HEK293 (cell line): ENCODE results near the gene SULT2A1.
A peak's percentile ranks its signal among the peaks of the same experiment; 100 is the strongest.

Source experiments
- CTCF ChIA-PET: fragments of 350-600 bp; formaldehyde crosslinking; extraction: SDS; loops from one replicate; lab custom pipeline; 2021; ENCODE audit warnings: antibody characterized with exemption; lab: Yijun Ruan, JAX
- POLR2A ChIA-PET: fragments of 300-600 bp; formaldehyde crosslinking; extraction: SDS; loops from one replicate; lab custom pipeline; 2020; ENCODE audit warnings: antibody characterized with exemption, inconsistent platforms; lab: Yijun Ruan, JAX
- H3K27ac ChIP-seq: fragments of 200-500 bp; sonication (Bioruptor generic); 2 replicates; pipeline ENCODE4 v1.5.1; 2014; ENCODE audit warnings: low read depth, low read length, control low read depth, inconsistent platforms; ENCODE audit errors: extremely low read depth
- H3K36me3 ChIP-seq, 2 experiments: fragments of 200-500 bp in 1 of 2; sonication (Bioruptor generic) in 1 of 2; 1 replicate in 1 of 2; 2 replicates in 1 of 2; pipeline ENCODE4 v1.5.1; 2014 to 2017; ENCODE audit warnings: inconsistent platforms in 2 of 2, low read length in 2 of 2; ENCODE audit not compliant: control insufficient read depth in 2 of 2, insufficient read depth in 1 of 2
- H3K4me1 ChIP-seq: fragments of 200-500 bp; sonication (Bioruptor generic); 2 replicates; pipeline ENCODE4 v1.5.1; 2014; ENCODE audit warnings: mild to moderate bottlenecking, low read length, inconsistent platforms; ENCODE audit not compliant: control insufficient read depth, insufficient read depth
- H3K4me3 ChIP-seq: 2 replicates; pipeline ENCODE4 v1.5.1; 2011; ENCODE audit warnings: low read depth, mild to moderate bottlenecking, control low read depth, low read length, moderate library complexity
- H3K9me3 ChIP-seq: fragments of 200-500 bp; sonication (Bioruptor generic); 2 replicates; pipeline ENCODE4 v1.5.1; 2014; ENCODE audit warnings: low read depth, low read length, inconsistent platforms; ENCODE audit not compliant: control insufficient read depth, insufficient read depth
- BCL11A ChIP-seq: fragments of 450-650 bp; formaldehyde crosslinking; IDR thresholded peaks from 2 replicates; pipeline ENCODE4 v1.5.1; 2016; ENCODE audit warnings: low read depth, missing biosample characterization, missing genetic modification characterization
- GLIS1 ChIP-seq: fragments of 450-650 bp; formaldehyde crosslinking; IDR thresholded peaks from 2 replicates; pipeline ENCODE4 v1.5.1; 2016; ENCODE audit warnings: missing biosample characterization, missing genetic modification characterization
- GLIS2 ChIP-seq: fragments of 450-650 bp; formaldehyde crosslinking; IDR thresholded peaks from 2 replicates; pipeline ENCODE4 v1.5.1; 2016; ENCODE audit warnings: missing biosample characterization, missing genetic modification characterization
- HOXD13 ChIP-seq: sonication (generic); formaldehyde crosslinking; IDR thresholded peaks from 2 replicates; pipeline ENCODE4 v1.8.0; 2022; ENCODE audit warnings: missing genetic modification reagents, borderline replicate concordance
- KLF1 ChIP-seq: fragments of 450-650 bp; formaldehyde crosslinking; IDR thresholded peaks from 2 replicates; pipeline ENCODE4 v1.5.1; 2016; ENCODE audit warnings: missing biosample characterization, missing genetic modification characterization
- SCRT1 ChIP-seq: fragments of 450-650 bp; formaldehyde crosslinking; IDR thresholded peaks from 2 replicates; pipeline ENCODE4 v1.5.1; 2016; ENCODE audit warnings: missing biosample characterization, missing genetic modification characterization, borderline replicate concordance
- SETDB1 ChIP-seq: IDR thresholded peaks from one replicate; pipeline ENCODE4 v1.6.1; 2017; ENCODE audit warnings: mild to moderate bottlenecking, low read length, moderate library complexity, mixed read lengths; ENCODE audit not compliant: insufficient read length
- SP2 ChIP-seq: fragments of 450-650 bp; formaldehyde crosslinking; IDR thresholded peaks from 2 replicates; pipeline ENCODE4 v1.5.1; 2016; ENCODE audit warnings: missing biosample characterization, missing genetic modification characterization
- ZBTB1 ChIP-seq: fragments of 450-650 bp; formaldehyde crosslinking; IDR thresholded peaks from 2 replicates; pipeline ENCODE4 v1.5.1; 2016; ENCODE audit warnings: missing biosample characterization, missing genetic modification characterization
- ZFP3 ChIP-seq: fragments of 450-650 bp; formaldehyde crosslinking; IDR thresholded peaks from 2 replicates; pipeline ENCODE4 v1.5.1; 2016; ENCODE audit warnings: low read depth, missing biosample characterization, missing genetic modification characterization
- ZNF155 ChIP-seq: fragments of 450-650 bp; formaldehyde crosslinking; IDR thresholded peaks from 2 replicates; pipeline ENCODE4 v1.5.1; 2016; ENCODE audit warnings: missing biosample characterization, missing genetic modification characterization
- ZNF157 ChIP-seq: fragments of 450-650 bp; formaldehyde crosslinking; IDR thresholded peaks from 2 replicates; pipeline ENCODE4 v1.5.1; 2016; ENCODE audit warnings: missing biosample characterization, missing genetic modification characterization
- ZNF211 ChIP-seq: fragments of 450-650 bp; formaldehyde crosslinking; IDR thresholded peaks from 2 replicates; pipeline ENCODE4 v1.5.1; 2016; ENCODE audit warnings: low read depth, missing biosample characterization, missing genetic modification characterization
- ZNF214 ChIP-seq: fragments of 450-650 bp; formaldehyde crosslinking; IDR thresholded peaks from 2 replicates; pipeline ENCODE4 v1.5.1; 2017; ENCODE audit warnings: missing biosample characterization, mild to moderate bottlenecking, missing genetic modification characterization, borderline replicate concordance
- ZNF23 ChIP-seq: fragments of 450-650 bp; formaldehyde crosslinking; IDR thresholded peaks from 2 replicates; pipeline ENCODE4 v1.5.1; 2016; ENCODE audit warnings: missing biosample characterization, missing genetic modification characterization, borderline replicate concordance
- ZNF274 ChIP-seq, 2 experiments: fragments of 200-500 bp in 1 of 2; fragments of 450-650 bp in 1 of 2; sonication (Bioruptor generic) in 1 of 2; formaldehyde crosslinking in 1 of 2; IDR thresholded peaks; 2 replicates each; pipeline versions ENCODE4 v1.5.1 to v1.6.1; 2014 to 2016; ENCODE audit warnings: borderline replicate concordance in 1 of 2, inconsistent platforms in 1 of 2, low read length in 1 of 2, missing biosample characterization in 1 of 2, missing genetic modification characterization in 1 of 2
- ZNF341 ChIP-seq: fragments of 450-650 bp; formaldehyde crosslinking; IDR thresholded peaks from 2 replicates; pipeline ENCODE4; 2016; ENCODE audit warnings: low read depth, missing biosample characterization, missing genetic modification characterization
- ZNF391 ChIP-seq: fragments of 450-650 bp; formaldehyde crosslinking; IDR thresholded peaks from 2 replicates; pipeline ENCODE4 v1.5.1; 2016; ENCODE audit warnings: low read depth, missing biosample characterization, missing genetic modification characterization, borderline replicate concordance
- ZNF423 ChIP-seq: fragments of 450-650 bp; formaldehyde crosslinking; IDR thresholded peaks from 2 replicates; pipeline ENCODE4 v1.5.1; 2016; ENCODE audit warnings: missing biosample characterization, missing genetic modification characterization
- ZNF544 ChIP-seq: fragments of 450-650 bp; formaldehyde crosslinking; IDR thresholded peaks from 2 replicates; pipeline ENCODE4 v1.5.0; 2017; ENCODE audit warnings: missing biosample characterization, missing genetic modification characterization
- ZNF561 ChIP-seq: fragments of 450-650 bp; IDR thresholded peaks from 2 replicates; pipeline ENCODE4 v1.5.1; 2018; ENCODE audit warnings: missing biosample characterization, missing genetic modification characterization, borderline replicate concordance
- ZNF701 ChIP-seq: fragments of 450-650 bp; formaldehyde crosslinking; IDR thresholded peaks from 2 replicates; pipeline ENCODE4 v1.5.1; 2016; ENCODE audit warnings: missing biosample characterization, missing genetic modification characterization
- ZNF707 ChIP-seq: fragments of 450-650 bp; formaldehyde crosslinking; IDR thresholded peaks from 2 replicates; pipeline ENCODE4 v1.5.1; 2016; ENCODE audit warnings: missing biosample characterization, missing genetic modification characterization
- ZNF777 ChIP-seq: fragments of 450-650 bp; formaldehyde crosslinking; IDR thresholded peaks from 2 replicates; pipeline ENCODE4 v1.5.1; 2017; ENCODE audit warnings: missing biosample characterization, missing genetic modification characterization, borderline replicate concordance
- ZNF785 ChIP-seq: fragments of 450-650 bp; formaldehyde crosslinking; IDR thresholded peaks from 2 replicates; pipeline ENCODE4 v1.5.1; 2016; ENCODE audit warnings: missing biosample characterization, missing genetic modification characterization
- ZSCAN16 ChIP-seq: fragments of 450-650 bp; formaldehyde crosslinking; IDR thresholded peaks from 2 replicates; pipeline ENCODE4 v1.5.1; 2016; ENCODE audit warnings: missing biosample characterization, missing genetic modification characterization
- ZSCAN23 ChIP-seq: fragments of 450-650 bp; formaldehyde crosslinking; IDR thresholded peaks from 2 replicates; pipeline ENCODE4 v1.5.1; 2016; ENCODE audit warnings: missing biosample characterization, missing genetic modification characterization
- TF ChIP-seq, protein P1 (sequence below): fragments of 450-650 bp; formaldehyde crosslinking; IDR thresholded peaks from 2 replicates; pipeline ENCODE4 v1.5.1; 2017; ENCODE audit warnings: missing biosample characterization, missing genetic modification characterization
- TF ChIP-seq, protein P2 (sequence below): fragments of 450-650 bp; formaldehyde crosslinking; IDR thresholded peaks from 2 replicates; pipeline ENCODE4 v1.5.1; 2017; ENCODE audit warnings: missing biosample characterization, missing genetic modification characterization
- TF ChIP-seq, protein P3 (sequence below): fragments of 450-650 bp; formaldehyde crosslinking; IDR thresholded peaks from 2 replicates; pipeline ENCODE4 v1.5.1; 2016; ENCODE audit warnings: missing biosample characterization, missing genetic modification characterization

The SULT2A1 gene

DNA sequence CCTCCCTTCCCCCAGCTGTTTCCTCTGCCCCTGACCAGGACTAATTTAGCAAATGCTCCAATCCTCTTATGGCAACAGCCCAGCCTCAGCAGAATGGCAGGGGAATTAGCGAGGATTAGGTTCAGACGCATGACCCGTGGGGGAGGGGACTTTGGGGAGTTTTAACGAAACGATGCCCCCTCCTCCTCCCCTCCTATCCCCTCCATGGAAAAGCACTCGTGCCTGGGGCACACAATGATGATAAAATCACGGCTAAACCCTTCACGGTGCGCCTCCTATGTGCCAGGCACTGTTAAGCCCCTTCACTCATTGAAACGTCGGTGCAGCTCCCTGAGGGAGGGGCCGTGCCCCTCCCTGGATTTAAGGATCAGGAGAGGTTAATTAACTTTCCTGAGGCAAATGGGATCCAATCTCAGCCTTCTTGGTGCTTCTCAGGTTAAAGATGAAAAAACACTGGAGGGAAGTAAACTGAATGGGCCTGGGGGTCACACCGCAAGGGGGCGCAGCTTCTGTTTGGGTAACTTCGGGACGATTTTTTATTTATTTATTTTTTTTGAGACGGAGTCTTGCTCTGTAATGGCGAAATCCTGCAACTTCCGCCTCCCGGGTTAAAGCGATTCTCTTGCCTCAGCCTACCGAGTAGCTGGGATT lies 37.2 kb downstream of the SULT2A1 start:
- CTCF ChIA-PET = interaction anchor here (0.5 to 2.9 kb wide), 18 partner anchors 8 to 600 kb away, joined by 3 to 26 read pairs (median 3); no protein-coding TSS in a partner anchor
- Histone ChIP-seq H3K9me3 (no peaks in the 10 kb centered on the region), H3K4me3 (no peak overlapping the region), H3K36me3 (no peaks in the 10 kb centered on the region), H3K27ac (0 out of 2 replicates have a peak overlapping the region, but pooled peaks have one; percentile 37), H3K4me1 (no peaks in the 10 kb centered on the region)
- POLR2A ChIA-PET = interaction anchor here (1.0 kb wide), 1 partner anchor 9 kb away, joined by 3 read pairs; no protein-coding TSS in a partner anchor
- no peak for TF ChIP-seq SCRT1 (tag by site-specific recombination)
- no peak for TF ChIP-seq HOXD13 (CRISPR knock-in tag)
- TF ChIP-seq BCL11A (tag by site-specific recombination) = no peak
- TF ChIP-seq ZNF274 (IDR thresholded peaks at IDR 0.05; ENCODE audit: low read length) = no peak
- no peak for TF ChIP-seq ZNF274 (tag by site-specific recombination; IDR thresholded peaks at IDR 0.05; ENCODE audit: borderline replicate concordance)
- no peak for TF ChIP-seq ZNF707 (tag by site-specific recombination)
- TF ChIP-seq SETDB1 = no peak
- no peak for TF ChIP-seq SP2
- no peak for TF ChIP-seq ZNF23 (tag by site-specific recombination)
- TF ChIP-seq ZNF544 (tag by site-specific recombination) = no peak
- TF ChIP-seq ZNF561 (tag by site-specific recombination) = no peak
- no peak for TF ChIP-seq ZNF211 (tag by site-specific recombination)
- TF ChIP-seq ZBTB1 = no peak
- TF ChIP-seq ZSCAN23 = no peak
- TF ChIP-seq, protein P1, sequence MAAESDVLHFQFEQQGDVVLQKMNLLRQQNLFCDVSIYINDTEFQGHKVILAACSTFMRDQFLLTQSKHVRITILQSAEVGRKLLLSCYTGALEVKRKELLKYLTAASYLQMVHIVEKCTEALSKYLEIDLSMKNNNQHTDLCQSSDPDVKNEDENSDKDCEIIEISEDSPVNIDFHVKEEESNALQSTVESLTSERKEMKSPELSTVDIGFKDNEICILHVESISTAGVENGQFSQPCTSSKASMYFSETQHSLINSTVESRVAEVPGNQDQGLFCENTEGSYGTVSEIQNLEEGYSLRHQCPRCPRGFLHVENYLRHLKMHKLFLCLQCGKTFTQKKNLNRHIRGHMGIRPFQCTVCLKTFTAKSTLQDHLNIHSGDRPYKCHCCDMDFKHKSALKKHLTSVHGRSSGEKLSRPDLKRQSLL = no peak
- no peak for TF ChIP-seq KLF1 (tag by site-specific recombination)
- TF ChIP-seq ZSCAN16 (tag by site-specific recombination) = no peak
- no peak for TF ChIP-seq ZNF423
- TF ChIP-seq ZNF701 (tag by site-specific recombination) = no peak
- no peak for TF ChIP-seq ZNF157 (tag by site-specific recombination)
- TF ChIP-seq ZNF391 (tag by site-specific recombination) = no peak
- no peak for TF ChIP-seq GLIS1 (tag by site-specific recombination)
- 0 out of 2 replicates have a peak, but pooled peaks have one; percentile 26 for TF ChIP-seq ZNF777 (tag by site-specific recombination)
- no peak for TF ChIP-seq ZNF155 (tag by site-specific recombination)
- no peak for TF ChIP-seq ZFP3
- TF ChIP-seq, protein P2, sequence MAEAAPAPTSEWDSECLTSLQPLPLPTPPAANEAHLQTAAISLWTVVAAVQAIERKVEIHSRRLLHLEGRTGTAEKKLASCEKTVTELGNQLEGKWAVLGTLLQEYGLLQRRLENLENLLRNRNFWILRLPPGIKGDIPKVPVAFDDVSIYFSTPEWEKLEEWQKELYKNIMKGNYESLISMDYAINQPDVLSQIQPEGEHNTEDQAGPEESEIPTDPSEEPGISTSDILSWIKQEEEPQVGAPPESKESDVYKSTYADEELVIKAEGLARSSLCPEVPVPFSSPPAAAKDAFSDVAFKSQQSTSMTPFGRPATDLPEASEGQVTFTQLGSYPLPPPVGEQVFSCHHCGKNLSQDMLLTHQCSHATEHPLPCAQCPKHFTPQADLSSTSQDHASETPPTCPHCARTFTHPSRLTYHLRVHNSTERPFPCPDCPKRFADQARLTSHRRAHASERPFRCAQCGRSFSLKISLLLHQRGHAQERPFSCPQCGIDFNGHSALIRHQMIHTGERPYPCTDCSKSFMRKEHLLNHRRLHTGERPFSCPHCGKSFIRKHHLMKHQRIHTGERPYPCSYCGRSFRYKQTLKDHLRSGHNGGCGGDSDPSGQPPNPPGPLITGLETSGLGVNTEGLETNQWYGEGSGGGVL (tag by site-specific recombination) = peak; percentile 55
- no peak for TF ChIP-seq ZNF214 (tag by site-specific recombination)
- TF ChIP-seq ZNF341 (tag by site-specific recombination) = no peak
- TF ChIP-seq, protein P3, sequence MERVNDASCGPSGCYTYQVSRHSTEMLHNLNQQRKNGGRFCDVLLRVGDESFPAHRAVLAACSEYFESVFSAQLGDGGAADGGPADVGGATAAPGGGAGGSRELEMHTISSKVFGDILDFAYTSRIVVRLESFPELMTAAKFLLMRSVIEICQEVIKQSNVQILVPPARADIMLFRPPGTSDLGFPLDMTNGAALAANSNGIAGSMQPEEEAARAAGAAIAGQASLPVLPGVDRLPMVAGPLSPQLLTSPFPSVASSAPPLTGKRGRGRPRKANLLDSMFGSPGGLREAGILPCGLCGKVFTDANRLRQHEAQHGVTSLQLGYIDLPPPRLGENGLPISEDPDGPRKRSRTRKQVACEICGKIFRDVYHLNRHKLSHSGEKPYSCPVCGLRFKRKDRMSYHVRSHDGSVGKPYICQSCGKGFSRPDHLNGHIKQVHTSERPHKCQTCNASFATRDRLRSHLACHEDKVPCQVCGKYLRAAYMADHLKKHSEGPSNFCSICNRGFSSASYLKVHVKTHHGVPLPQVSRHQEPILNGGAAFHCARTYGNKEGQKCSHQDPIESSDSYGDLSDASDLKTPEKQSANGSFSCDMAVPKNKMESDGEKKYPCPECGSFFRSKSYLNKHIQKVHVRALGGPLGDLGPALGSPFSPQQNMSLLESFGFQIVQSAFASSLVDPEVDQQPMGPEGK (tag by site-specific recombination) = 0 out of 2 replicates have a peak, but pooled peaks have one; percentile 43
- no peak for TF ChIP-seq ZNF785
- no peak for TF ChIP-seq GLIS2
